Measurements from ENCODE around the gene COL15A1.

DNA sequence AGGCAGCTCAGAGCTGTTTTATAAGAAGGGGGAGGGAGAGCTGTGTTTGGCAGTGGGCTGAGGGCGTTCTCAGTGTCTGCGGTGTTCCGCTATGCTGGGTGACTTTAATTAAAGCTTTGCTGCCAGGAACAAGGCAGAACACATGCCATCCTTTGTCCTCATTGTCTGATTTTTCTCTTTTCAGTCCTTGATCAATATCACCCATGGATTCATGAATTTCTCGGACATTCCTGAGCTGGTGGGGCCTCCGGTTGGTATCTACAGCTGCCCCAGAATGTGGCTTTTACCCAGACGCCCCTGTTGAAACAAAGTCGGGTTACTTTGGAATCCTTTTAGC is 94.7 kb downstream of the COL15A1 start:
- TF ChIP-seq CTCF (conservative IDR thresholded peaks at IDR 0.05; ENCODE audit: low read depth, low read length) (no peak), EZH2 (IDR thresholded peaks at IDR 0.05; ENCODE audit: borderline replicate concordance, low read depth, low read length, poor library complexity, severe bottlenecking) (no peak)

Measured in A673 (cell line).